ENCODE results near the gene SIM1. TPM values are rescaled to one million over a fixed set of nuclear protein-coding genes. Genes with fewer than 3 reads are reported as not detected.

SIM1 gene
- total and polyA plus RNA-seq, 4 donors: under 0.01 TPM; not detected in 3

GRCh38 chr6:100339574-100340255 lies 125.0 kb downstream of the SIM1 start:
- no peak overlapping the region for H3K27ac ChIP-seq (ENCODE audit: low read depth in 1 of 2, low read length in 2 of 2)
- no peaks in the 10 kb centered on the region for H3K27me3 ChIP-seq (ENCODE audit: control insufficient read depth in 4 of 4, insufficient read depth in 4 of 4, low read length in 3 of 4)
- H3K9me3 ChIP-seq (ENCODE audit: control insufficient read depth in 4 of 4, low read length in 3 of 4): no peaks in the 10 kb centered on the region
- TF ChIP-seq SP1 (IDR thresholded peaks at IDR 0.05) (no peak), JUND (IDR thresholded peaks at IDR 0.05) (no peak), YY1 (IDR thresholded peaks at IDR 0.05) (no peak), MAX (IDR thresholded peaks at IDR 0.05) (no peak), HNF4G (IDR thresholded peaks at IDR 0.05) (no peak), EGR1 (IDR thresholded peaks at IDR 0.05; ENCODE audit: low read depth in 2 of 2) (no peak), FOXA1 (IDR thresholded peaks at IDR 0.05) (no peak), CTCF (IDR thresholded peaks at IDR 0.05; ENCODE audit: low read depth, low read length, missing input control) (no peak), GABPA (IDR thresholded peaks at IDR 0.05 in 1 of 2, conservative IDR thresholded peaks at IDR 0.05 in 1 of 2) (no peak), NR2F2 (IDR thresholded peaks at IDR 0.05) (no peak), RAD21 (IDR thresholded peaks at IDR 0.05) (no peak), HNF4A (conservative IDR thresholded peaks at IDR 0.05) (no peak), TAF1 (conservative IDR thresholded peaks at IDR 0.05) (no peak), REST (IDR thresholded peaks at IDR 0.05) (no peak), FOXA2 (IDR thresholded peaks at IDR 0.05) (no peak), RXRA (IDR thresholded peaks at IDR 0.05) (no peak), ZBTB33 (IDR thresholded peaks at IDR 0.05) (no peak), ATF3 (IDR thresholded peaks at IDR 0.05) (no peak)
- H3K36me3 ChIP-seq (ENCODE audit: control insufficient read depth in 4 of 4, insufficient read depth in 3 of 4, low read depth in 1 of 4, low read length in 3 of 4): no peaks in the 10 kb centered on the region
- H3K4me1 ChIP-seq (ENCODE audit: control insufficient read depth in 4 of 4, insufficient read depth in 4 of 4, low read length in 3 of 4): no peaks in the 10 kb centered on the region
- WGBS: 73% methylated on average over 4 of the region's 4 CpGs
- no peak for DNase-seq (ENCODE audit: low spot score)
- no peak overlapping the region for H3K4me3 ChIP-seq (ENCODE audit: low read depth in 1 of 3, low read length in 3 of 3)
- no peak overlapping the region for H3K9ac ChIP-seq (ENCODE audit: low read depth in 1 of 2, low read length in 2 of 2)

All from liver (tissue), 9 donors.